ENCODE measurements around the gene SFXN2. TPM values are rescaled to one million over a fixed set of nuclear protein-coding genes. Genes with fewer than 3 reads are reported as not detected.

The SFXN2 gene
- total and polyA plus RNA-seq, 7 donors, result 0.66 to 11.6 (median 2.4) TPM

GRCh38 chr10:102785818-102786217, 71.4 kb downstream of the SFXN2 start:
- WGBS, 2 donors, result 61 to 78% methylated on average over 2 of the region's 2 CpGs
- no peaks in the 10 kb centered on the region for H3K9me3 ChIP-seq
- intact Hi-C loops (cut with DNase I), result no loop called here
- peak overlapping the region; percentile 84 to 99 (median 94) for H3K27ac ChIP-seq
- no peak for DNase-seq
- no peaks in the 10 kb centered on the region for H3K27me3 ChIP-seq
- no peaks in the 10 kb centered on the region for H3K36me3 ChIP-seq
- H3K4me3 ChIP-seq, result no peak overlapping the region
- peaks cover 0 to 71% (median 63%) of the 10 kb centered on the region in 4 donors for H3K4me1 ChIP-seq
- TF ChIP-seq EP300 (IDR thresholded peaks at IDR 0.05), result no peak
- TF ChIP-seq POLR2AphosphoS5 (IDR thresholded peaks at IDR 0.05), result peak in 2 of 4 donors; percentile 25 to 53

- 88 to 91% methylated on average over 8 of the region's 8 CpGs for WGBS, 2 donors
- H3K27me3 ChIP-seq, result no peaks in the 10 kb centered on the region
- H3K4me3 ChIP-seq, result no peak overlapping the region
- no peaks in the 10 kb centered on the region for H3K9me3 ChIP-seq
- DNase-seq, result no peak
- no peaks in the 10 kb centered on the region for H3K36me3 ChIP-seq
- H3K27ac ChIP-seq, result peak overlapping the region; percentile 60 to 90 (median 74)
- TF ChIP-seq CTCF (IDR thresholded peaks at IDR 0.05), result no peak
- TF ChIP-seq POLR2A (IDR thresholded peaks at IDR 0.05), result no peak
- TF ChIP-seq EP300 (IDR thresholded peaks at IDR 0.05), result no peak
- TF ChIP-seq POLR2AphosphoS5 (IDR thresholded peaks at IDR 0.05), result peak in 1 of 4 donors; percentile 5
- H3K4me1 ChIP-seq, result peaks cover 0 to 73% (median 69%) of the 10 kb centered on the region in 4 donors
- intact Hi-C loops (cut with DNase I), result no loop called here
Measured at GRCh38 chr10:102791754-102792395, 77.4 kb downstream of the SFXN2 start.

Other genes starting within 250 kb of the SFXN2 start
- gene ACTR1A, start 211.9 kb upstream of the SFXN2 start, total RNA-seq, result 100 to 1,000 TPM; 124 to 146 (median 137) TPM
- gene ACTR1A, start 211.9 kb upstream of the SFXN2 start, polyA plus RNA-seq, result 10 to 100 TPM; 48.6 to 75.0 (median 69.4) TPM
- 10 to 100 TPM in 1 of 4 donors, 1 to 10 TPM in 3; 5.0 to 10.5 (median 6.7) TPM for gene SUFU, start 210.7 kb upstream of the SFXN2 start, total RNA-seq
- gene SUFU, start 210.7 kb upstream of the SFXN2 start, polyA plus RNA-seq, result 1 to 10 TPM; 1.2 to 6.6 (median 3.2) TPM
- 10 to 100 TPM; 58.9 to 88.6 (median 67.1) TPM for gene TRIM8, start 70.2 kb upstream of the SFXN2 start, total RNA-seq
- 10 to 100 TPM; 25.0 to 53.0 (median 46.8) TPM for gene TRIM8, start 70.2 kb upstream of the SFXN2 start, polyA plus RNA-seq
- gene ARL3, start 239 bp upstream of the SFXN2 start, total RNA-seq, result 10 to 100 TPM in 2 of 4 donors, 1 to 10 TPM in 2; 7.3 to 12.0 (median 9.3) TPM
- gene ARL3, start 239 bp upstream of the SFXN2 start, polyA plus RNA-seq, result 1 to 10 TPM; 4.6 to 8.4 (median 5.4) TPM
- 100 to 1,000 TPM in 2 of 4 donors, 10 to 100 TPM in 2; 83.8 to 148 (median 115) TPM for gene WBP1L, start 29.3 kb downstream of the SFXN2 start, total RNA-seq
- gene WBP1L, start 29.3 kb downstream of the SFXN2 start, polyA plus RNA-seq, result 10 to 100 TPM; 22.9 to 39.3 (median 25.8) TPM
- not detected for gene CYP17A1, start 122.8 kb downstream of the SFXN2 start, total RNA-seq
- gene CYP17A1, start 122.8 kb downstream of the SFXN2 start, polyA plus RNA-seq, result 1 to 10 TPM in 1 of 3 donors, under 1 TPM in 1, not detected in 1; 0.92 to 3.0 TPM
- gene BORCS7, start 139.6 kb downstream of the SFXN2 start, total RNA-seq, result 10 to 100 TPM; 27.0 to 52.1 (median 38.2) TPM
- gene BORCS7, start 139.6 kb downstream of the SFXN2 start, polyA plus RNA-seq, result 10 to 100 TPM; 27.4 to 46.0 (median 31.8) TPM
- gene AS3MT, start 154.8 kb downstream of the SFXN2 start, total RNA-seq, result 10 to 100 TPM in 1 of 4 donors, 1 to 10 TPM in 3; 5.0 to 11.9 (median 7.5) TPM
- 1 to 10 TPM in 1 of 3 donors, under 1 TPM in 1, not detected in 1; 0.60 to 1.9 TPM for gene AS3MT, start 154.8 kb downstream of the SFXN2 start, polyA plus RNA-seq
- 10 to 100 TPM in 1 of 4 donors, 1 to 10 TPM in 3; 3.6 to 11.1 (median 6.0) TPM for gene CNNM2, start 203.7 kb downstream of the SFXN2 start, total RNA-seq
- gene CNNM2, start 203.7 kb downstream of the SFXN2 start, polyA plus RNA-seq, result 1 to 10 TPM; 2.4 to 7.0 (median 2.5) TPM

Data from sigmoid colon (tissue), 7 donors.